Large intestine (tissue), 3 donors: Measurements from ENCODE around the gene AKAP13. TPM values are rescaled to one million over a fixed set of nuclear protein-coding genes. Genes with fewer than 3 reads are reported as not detected.
"Not testable (repeated sequence)": the region's sequence is repeated elsewhere in the genome, so short reads cannot be mapped to it uniquely, and the experiment has no call there.

Source experiments
- DNase-seq, 2 donors: peaks; one replicate each; pipeline versions ENCODE4 v3.0.0 to v3.0.0-alpha.2; 2013
- H3K27ac ChIP-seq: one replicate; pipeline ENCODE4 v1.5.1; 2013; ENCODE audit warnings: low read length
- H3K27me3 ChIP-seq: 2 replicates; pipeline ENCODE4 v1.6.1; 2013; ENCODE audit warnings: low read length; ENCODE audit not compliant: control insufficient read depth, insufficient read depth
- H3K36me3 ChIP-seq: 2 replicates; pipeline ENCODE4 v1.6.1; 2013; ENCODE audit warnings: low read length; ENCODE audit not compliant: control insufficient read depth, insufficient read depth
- H3K4me1 ChIP-seq: one replicate; pipeline ENCODE4 v1.6.1; 2013; ENCODE audit warnings: low read length; ENCODE audit not compliant: control insufficient read depth, insufficient read depth
- H3K4me3 ChIP-seq: one replicate; pipeline ENCODE4 v1.5.1; 2013; ENCODE audit warnings: low read length
- H3K9me3 ChIP-seq: one replicate; pipeline ENCODE4 v1.6.1; 2013; ENCODE audit warnings: mild to moderate bottlenecking, low read depth, low read length, moderate library complexity; ENCODE audit not compliant: control insufficient read depth
- WGBS: methylation state at CpG from one replicate; pipeline ENCODE4 v1.1.5; 2013; ENCODE audit warnings: low lambda C conversion rate; ENCODE audit not compliant: insufficient coverage; 5-methylcytosine and 5-hydroxymethylcytosine counted together
- polyA plus RNA-seq: library from polyadenylated mRNA; unstranded; fragments of 120-200 nt; gene quantifications from one replicate; pipeline ENCODE4 v1.2.1, GENCODE V29; 2013

The AKAP13 gene
- polyA plus RNA-seq, 1 donor = 68.9 TPM

GRCh38 chr15:85652457-85652856, 272.1 kb downstream of the AKAP13 start:
- no peaks in the 10 kb centered on the region for H3K4me1 ChIP-seq

GRCh38 chr15:85657132-85657531, 276.7 kb downstream of the AKAP13 start:
- no peak overlapping the region for H3K4me3 ChIP-seq
- H3K36me3 ChIP-seq = peaks cover 47% of the 10 kb centered on the region
- DNase-seq = no peak
- H3K9me3 ChIP-seq = no peaks in the 10 kb centered on the region
- H3K4me1 ChIP-seq = no peaks in the 10 kb centered on the region
- H3K27me3 ChIP-seq = no peaks in the 10 kb centered on the region
- H3K27ac ChIP-seq = no peak overlapping the region
- no CpG with 5 or more reads among the region's 1 CpG for WGBS

More at GRCh38 chr15:85652457-85652856, 272.1 kb downstream of the AKAP13 start:
- no peak overlapping the region for H3K4me3 ChIP-seq
- no peaks in the 10 kb centered on the region for H3K9me3 ChIP-seq
- H3K36me3 ChIP-seq = peaks cover 47% of the 10 kb centered on the region
- H3K27ac ChIP-seq = no peak overlapping the region
- WGBS = no CpG with 5 or more reads among the region's 4 CpGs
- no peak for DNase-seq
- H3K27me3 ChIP-seq = no peaks in the 10 kb centered on the region

- 90% methylated on average over 2 of the region's 3 CpGs for WGBS
- Histone ChIP-seq H3K27ac (no peak overlapping the region), H3K36me3 (peaks cover 50% of the 10 kb centered on the region)
Measured at GRCh38 chr15:85658816-85659215, 278.4 kb downstream of the AKAP13 start.

GRCh38 chr15:85661859-85662258, 281.5 kb downstream of the AKAP13 start:
- Histone ChIP-seq H3K9me3 (no peaks in the 10 kb centered on the region), H3K4me3 (no peak overlapping the region), H3K27me3 (no peaks in the 10 kb centered on the region), H3K36me3 (peaks cover 46% of the 10 kb centered on the region), H3K4me1 (no peaks in the 10 kb centered on the region), H3K27ac (no peak overlapping the region)
- DNase-seq = no peak
- no CpG with 5 or more reads among the region's 3 CpGs for whole genome bisulfite sequencing

More at GRCh38 chr15:85658816-85659215, 278.4 kb downstream of the AKAP13 start:
- DNase-seq = no peak
- H3K27me3 ChIP-seq = no peaks in the 10 kb centered on the region
- H3K4me1 ChIP-seq = no peaks in the 10 kb centered on the region
- no peaks in the 10 kb centered on the region for H3K9me3 ChIP-seq
- no peak overlapping the region for H3K4me3 ChIP-seq

- peaks cover 10% of the 10 kb centered on the region for H3K4me1 ChIP-seq
- WGBS = no CpG with 5 or more reads among the region's 6 CpGs
- not testable (repeated sequence) for DNase-seq, H3K9me3 ChIP-seq, H3K27me3 ChIP-seq, H3K27ac ChIP-seq, H3K4me3 ChIP-seq
- peaks cover 42% of the 10 kb centered on the region for H3K36me3 ChIP-seq
Measured at GRCh38 chr15:85665677-85666076, 285.3 kb downstream of the AKAP13 start.

- WGBS = no CpG with 5 or more reads among the region's 5 CpGs
- Histone ChIP-seq H3K4me1 (peaks cover 10% of the 10 kb centered on the region), H3K27me3 (no peaks in the 10 kb centered on the region), H3K27ac (peak overlapping the region; percentile 67), H3K36me3 (peaks cover 54% of the 10 kb centered on the region), H3K9me3 (no peaks in the 10 kb centered on the region), H3K4me3 (no peak overlapping the region)
- DNase-seq = peak; percentile 88 to 95
Measured at GRCh38 chr15:85667491-85668424, 287.4 kb downstream of the AKAP13 start.

GRCh38 chr15:85671156-85671555, 290.8 kb downstream of the AKAP13 start:
- peaks cover 10% of the 10 kb centered on the region for H3K4me1 ChIP-seq
- no peaks in the 10 kb centered on the region for H3K9me3 ChIP-seq
- no peak overlapping the region for H3K4me3 ChIP-seq
- no peaks in the 10 kb centered on the region for H3K27me3 ChIP-seq
- 100% methylated on average over 1 of the region's 1 CpG for WGBS
- H3K27ac ChIP-seq = no peak overlapping the region
- H3K36me3 ChIP-seq = peaks cover 44% of the 10 kb centered on the region
- DNase-seq = no peak

GRCh38 chr15:85672332-85673084, 292.1 kb downstream of the AKAP13 start:
- no peak overlapping the region for H3K4me3 ChIP-seq
- DNase-seq = no peak
- H3K27me3 ChIP-seq = no peaks in the 10 kb centered on the region
- peaks cover 8% of the 10 kb centered on the region for H3K4me1 ChIP-seq
- no CpG with 5 or more reads among the region's 1 CpG for WGBS
- H3K27ac ChIP-seq = no peak overlapping the region
- H3K36me3 ChIP-seq = peaks cover 53% of the 10 kb centered on the region
- H3K9me3 ChIP-seq = no peaks in the 10 kb centered on the region

- Histone ChIP-seq H3K9me3 (no peaks in the 10 kb centered on the region), H3K4me3 (no peak overlapping the region), H3K4me1 (peaks cover under 1% of the 10 kb centered on the region), H3K36me3 (peaks cover 53% of the 10 kb centered on the region), H3K27me3 (no peaks in the 10 kb centered on the region), H3K27ac (no peak overlapping the region)
- DNase-seq = no peak
- WGBS = no CpG with 5 or more reads among the region's 5 CpGs
Measured at GRCh38 chr15:85673326-85673725, 292.9 kb downstream of the AKAP13 start.

GRCh38 chr15:85676342-85677098, 296.1 kb downstream of the AKAP13 start:
- Histone ChIP-seq H3K27me3 (no peaks in the 10 kb centered on the region), H3K27ac (no peak overlapping the region), H3K4me1 (no peaks in the 10 kb centered on the region), H3K4me3 (no peak overlapping the region), H3K36me3 (peaks cover 34% of the 10 kb centered on the region), H3K9me3 (no peaks in the 10 kb centered on the region)
- no peak for DNase-seq
- 88% methylated on average over 4 of the region's 9 CpGs for WGBS
